Coronary artery (tissue), 2 donors: ENCODE measurements around the gene DCAKD.

ENCODE experiments used
- DNase-seq: peaks from one replicate; pipeline ENCODE4 v3.0.0-alpha.2; 2017; ENCODE audit warnings: low spot score
- H3K27ac ChIP-seq, 2 donors: fragments of 200-600 bp; sonication (generic); one replicate each; pipeline ENCODE4 v1.5.1; 2016 to 2019
- H3K4me3 ChIP-seq: fragments of 200-600 bp; sonication (generic); 2 replicates; pipeline ENCODE4 v1.5.1; 2016; ENCODE audit warnings: mild to moderate bottlenecking, moderate library complexity
- CTCF ChIP-seq: fragments of 200-600 bp; sonication (generic); IDR thresholded peaks from one replicate; pipeline ENCODE4 v1.5.1; 2019; ENCODE audit warnings: antibody characterized with exemption

The DCAKD gene

GRCh38 chr17:45021607-45022287 is 29.7 kb downstream of the DCAKD start:
- Histone ChIP-seq H3K27ac (peak overlapping the region; percentile 34 to 80), H3K4me3 (peak overlapping the region; percentile 69)
- TF ChIP-seq CTCF = peak; percentile 97
- no peak for DNase-seq

- peak overlapping the region in 1 of 2 donors; percentile 80 for H3K27ac ChIP-seq
These were observed 30.9 kb downstream of the DCAKD start for GRCh38 chr17:45020354-45021138.

GRCh38 chr17:45018848-45019711 is 32.4 kb downstream of the DCAKD start:
- DNase-seq = no peak
- peak; percentile 20 for TF ChIP-seq CTCF
- peak overlapping the region in 1 of 2 donors; percentile 80 for H3K27ac ChIP-seq
- peak overlapping the region; percentile 76 for H3K4me3 ChIP-seq

More at GRCh38 chr17:45020354-45021138, 30.9 kb downstream of the DCAKD start:
- DNase-seq = no peak
- H3K4me3 ChIP-seq = no peak overlapping the region
- TF ChIP-seq CTCF = no peak

- peak overlapping the region; percentile 76 for H3K4me3 ChIP-seq
- peak overlapping the region in 1 of 2 donors; percentile 80 for H3K27ac ChIP-seq
- no peak for DNase-seq
- TF ChIP-seq CTCF = no peak
These were observed 33.0 kb downstream of the DCAKD start for GRCh38 chr17:45018514-45018847.

- Histone ChIP-seq H3K4me3 (no peak overlapping the region), H3K27ac (no peak overlapping the region)
- TF ChIP-seq CTCF = no peak
- DNase-seq = no peak
These were observed 34.6 kb downstream of the DCAKD start for GRCh38 chr17:45016823-45017222.

- Histone ChIP-seq H3K4me3 (no peak overlapping the region), H3K27ac (no peak overlapping the region)
- DNase-seq = no peak
- TF ChIP-seq CTCF = no peak
These were observed 35.2 kb downstream of the DCAKD start for GRCh38 chr17:45016237-45016636.
